Measurements from ENCODE around the gene MROH7. TPM values are rescaled to one million over a fixed set of nuclear protein-coding genes. Genes with fewer than 3 reads are reported as not detected.

The MROH7 gene
- total RNA-seq, 1 experiment from 2014 or later = not detected

- Histone ChIP-seq H3K79me2 (ENCODE audit: low read depth) (no peaks in the 10 kb centered on the region), H3K9me2 (ENCODE audit: insufficient read depth) (no peaks in the 10 kb centered on the region), H3K4me3 (no peak overlapping the region), H3K27ac (no peak overlapping the region), H3K4me1 (replicated peaks; ENCODE audit: insufficient read depth) (no peaks in the 10 kb centered on the region), H4K20me1 (ENCODE audit: insufficient read depth) (no peaks in the 10 kb centered on the region), H3K27me3 (ENCODE audit: insufficient read depth, low read depth) (peaks cover 14% of the 10 kb centered on the region), H3F3A (ENCODE audit: insufficient read depth, low read depth) (no peaks in the 10 kb centered on the region), H3K9me3 (ENCODE audit: insufficient read depth, low read depth) (no peaks in the 10 kb centered on the region), H2AFZ (no peak overlapping the region), H3K36me3 (ENCODE audit: low read depth) (no peaks in the 10 kb centered on the region), H3K4me2 (no peak overlapping the region)
- ChIA-PET CTCF (no interaction called here), POLR2A (ENCODE audit: unreplicated experiment) (no interaction called here)
- DNase-seq = no peak
- intact Hi-C loops (cut with micrococcal nuclease; ENCODE audit: unreplicated experiment) = no loop called here
- no TSS peak for BruUV-seq (replicated peaks)
- TF ChIP-seq CTCF (conservative IDR thresholded peaks at IDR 0.05) (no peak), EZH2 (IDR thresholded peaks at IDR 0.05; ENCODE audit: low read depth) (no peak)
Observed at GRCh38 chr1:54686155-54686554, 44.6 kb downstream of the MROH7 start.

GRCh38 chr1:54694771-54695170, 53.2 kb downstream of the MROH7 start:
- DNase-seq = no peak
- Histone ChIP-seq H3K27me3 (ENCODE audit: insufficient read depth, low read depth) (peaks cover 33% of the 10 kb centered on the region; the same call in 1 of the 2 replicates), H3K9me3 (ENCODE audit: insufficient read depth, low read depth) (no peaks in the 10 kb centered on the region), H3K27ac (no peak overlapping the region), H3F3A (ENCODE audit: insufficient read depth, low read depth) (no peaks in the 10 kb centered on the region), H3K4me2 (no peak overlapping the region), H2AFZ (no peak overlapping the region), H3K4me1 (replicated peaks; ENCODE audit: insufficient read depth) (no peaks in the 10 kb centered on the region), H3K4me3 (no peak overlapping the region), H3K36me3 (ENCODE audit: low read depth) (no peaks in the 10 kb centered on the region), H3K9me2 (ENCODE audit: insufficient read depth) (no peaks in the 10 kb centered on the region), H4K20me1 (ENCODE audit: insufficient read depth) (no peaks in the 10 kb centered on the region), H3K79me2 (ENCODE audit: low read depth) (no peaks in the 10 kb centered on the region)
- TF ChIP-seq CTCF (conservative IDR thresholded peaks at IDR 0.05) = no peak
- TF ChIP-seq EZH2 (IDR thresholded peaks at IDR 0.05; ENCODE audit: low read depth) = no peak
- BruUV-seq (replicated peaks) = no TSS peak
- intact Hi-C loops (cut with micrococcal nuclease; ENCODE audit: unreplicated experiment) = no loop called here
- ChIA-PET CTCF (no interaction called here), POLR2A (ENCODE audit: unreplicated experiment) (no interaction called here)

GRCh38 chr1:54695221-54695620, 53.6 kb downstream of the MROH7 start:
- no peaks in the 10 kb centered on the region for H3K9me3 ChIP-seq (ENCODE audit: insufficient read depth, low read depth)
- TF ChIP-seq EZH2 (IDR thresholded peaks at IDR 0.05; ENCODE audit: low read depth) = no peak
- no peak for TF ChIP-seq CTCF (conservative IDR thresholded peaks at IDR 0.05)

More at GRCh38 chr1:54695221-54695620, 53.6 kb downstream of the MROH7 start:
- Histone ChIP-seq H3K79me2 (ENCODE audit: low read depth) (no peaks in the 10 kb centered on the region), H4K20me1 (ENCODE audit: insufficient read depth) (no peaks in the 10 kb centered on the region), H3K4me2 (no peak overlapping the region), H3F3A (ENCODE audit: insufficient read depth, low read depth) (no peaks in the 10 kb centered on the region), H3K9me2 (ENCODE audit: insufficient read depth) (no peaks in the 10 kb centered on the region), H3K4me1 (replicated peaks; ENCODE audit: insufficient read depth) (no peaks in the 10 kb centered on the region), H3K36me3 (ENCODE audit: low read depth) (no peaks in the 10 kb centered on the region), H3K4me3 (no peak overlapping the region), H3K27ac (no peak overlapping the region), H3K27me3 (ENCODE audit: insufficient read depth, low read depth) (peaks cover 37% of the 10 kb centered on the region), H2AFZ (no peak overlapping the region)
- ChIA-PET POLR2A (ENCODE audit: unreplicated experiment) (no interaction called here), CTCF (no interaction called here)
- no TSS peak for BruUV-seq (replicated peaks)
- DNase-seq = no peak
- intact Hi-C loops (cut with micrococcal nuclease; ENCODE audit: unreplicated experiment) = no loop called here

All from PC-9 (cell line).